Inferior parietal cortex (tissue), 1 donor: ENCODE data around the gene TMEM256.

Experiments used
- DNase-seq: peaks from one replicate; pipeline ENCODE4 v3.0.0-alpha.2; 2016; ENCODE audit errors: extremely low spot score

Gene TMEM256

DNA sequence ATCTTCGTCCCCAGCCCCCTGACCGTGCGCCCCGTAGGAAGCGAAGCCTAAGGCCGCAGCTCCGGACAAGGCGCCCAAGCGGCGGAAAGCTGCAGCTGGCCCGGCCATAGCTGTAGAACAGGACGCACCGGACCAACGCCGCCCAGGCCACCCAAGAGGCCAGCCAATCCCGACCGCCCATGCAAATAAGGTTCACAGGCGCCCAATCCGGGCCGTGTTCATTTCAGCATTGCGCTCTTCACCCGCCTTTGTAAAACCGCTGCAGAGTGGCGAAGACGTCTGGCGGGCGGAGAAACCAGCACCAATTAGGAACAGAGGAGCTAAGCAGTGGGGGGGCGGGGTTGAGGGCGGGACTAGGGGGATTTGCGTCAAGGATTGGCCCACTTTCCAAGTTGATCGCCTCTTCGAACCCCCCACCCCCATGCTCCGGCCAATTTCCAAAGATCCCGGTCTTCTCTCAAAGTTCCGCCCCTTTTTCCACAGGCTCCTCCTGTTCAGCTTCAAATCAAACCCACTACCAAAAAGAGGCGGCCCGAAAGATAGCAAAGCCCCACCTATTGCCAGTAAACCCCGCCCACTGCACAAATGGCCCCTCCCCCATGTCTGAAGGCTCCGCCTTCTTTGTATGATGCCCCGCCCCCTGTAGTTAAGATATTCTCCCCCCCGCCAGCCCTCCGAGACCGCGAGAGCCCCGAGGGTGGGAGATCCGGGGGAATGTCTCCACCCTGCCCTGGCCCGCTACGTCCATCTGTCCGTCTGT is at the start of gene TMEM256:
Gene TMEM256, minus strand, starts transcription at position 121 of the 760 bp plus-strand sequence. Its CDS starts 13 bp downstream, at position 108.
- DNase-seq, result peak; percentile 98

DNA sequence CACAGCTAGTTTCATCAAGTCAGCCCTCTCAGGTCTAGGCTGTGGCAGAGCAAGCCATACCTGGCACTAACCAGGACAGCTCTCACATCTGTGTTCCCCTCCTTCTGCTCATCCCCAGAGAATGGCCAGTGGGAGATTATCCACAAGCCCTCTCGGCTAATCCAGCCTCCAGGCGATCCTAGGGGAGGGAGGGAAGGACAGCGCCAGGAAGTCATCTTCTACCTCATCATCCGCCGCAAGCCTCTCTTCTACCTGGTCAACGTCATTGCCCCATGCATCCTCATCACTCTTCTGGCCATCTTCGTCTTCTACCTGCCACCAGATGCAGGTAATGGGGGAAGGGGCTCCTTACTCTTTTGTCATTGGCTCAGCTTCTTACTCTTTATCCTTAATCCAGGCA is 44.6 kb upstream of the TMEM256 start:
- DNase-seq, result no peak

- no peak for DNase-seq
Measured at GRCh38 chr17:7445619-7445968, 41.7 kb upstream of the TMEM256 start.

DNA sequence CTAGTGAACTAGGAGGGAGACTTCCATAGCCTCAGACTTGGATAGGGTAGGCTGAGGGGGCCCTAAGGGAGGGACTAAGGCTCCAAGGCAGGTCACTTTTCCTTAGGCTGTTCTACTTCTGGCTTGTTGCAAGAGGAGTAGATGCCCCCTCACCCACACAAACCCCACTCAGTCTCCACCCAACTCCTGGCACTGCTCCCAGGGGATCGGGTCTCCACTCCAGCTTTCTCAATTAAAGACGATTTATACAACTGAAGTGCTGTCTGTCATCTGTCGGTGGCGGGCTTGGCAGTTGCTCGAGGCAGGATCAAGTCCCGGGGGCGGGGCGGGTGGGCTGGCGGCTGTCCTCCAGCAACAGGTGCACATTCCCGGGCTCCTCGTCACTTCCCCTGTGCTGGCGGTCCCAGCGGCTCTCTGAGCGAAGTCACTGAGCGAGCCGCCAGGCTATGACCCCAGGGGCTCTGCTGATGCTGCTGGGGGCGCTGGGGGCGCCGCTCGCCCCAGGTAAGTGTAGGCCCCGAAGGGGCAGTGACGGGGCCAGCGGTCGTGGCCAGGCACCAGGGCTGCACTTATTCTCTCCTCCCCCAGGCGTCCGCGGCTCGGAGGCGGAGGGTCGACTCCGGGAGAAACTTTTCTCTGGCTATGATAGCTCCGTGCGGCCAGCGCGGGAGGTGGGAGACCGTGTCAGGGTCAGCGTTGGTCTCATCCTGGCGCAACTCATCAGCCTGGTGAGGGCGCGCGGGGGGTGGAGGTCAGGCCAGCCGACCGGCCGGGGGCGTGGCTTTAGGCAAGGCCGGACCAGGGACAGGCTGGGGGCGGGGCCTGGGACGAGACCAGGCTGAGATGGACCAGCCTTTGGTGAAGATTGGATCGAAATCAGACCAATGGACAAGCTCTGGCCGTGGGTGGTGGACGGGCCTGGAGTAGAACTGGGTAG is 41.1 kb upstream of the TMEM256 start, which contains the start of gene CHRNB1:
Gene CHRNB1, plus strand, starts transcription at position 380 of the 937 bp plus-strand sequence. Its CDS starts 67 bp downstream, at position 447.
- peak; percentile 57 for DNase-seq

DNA sequence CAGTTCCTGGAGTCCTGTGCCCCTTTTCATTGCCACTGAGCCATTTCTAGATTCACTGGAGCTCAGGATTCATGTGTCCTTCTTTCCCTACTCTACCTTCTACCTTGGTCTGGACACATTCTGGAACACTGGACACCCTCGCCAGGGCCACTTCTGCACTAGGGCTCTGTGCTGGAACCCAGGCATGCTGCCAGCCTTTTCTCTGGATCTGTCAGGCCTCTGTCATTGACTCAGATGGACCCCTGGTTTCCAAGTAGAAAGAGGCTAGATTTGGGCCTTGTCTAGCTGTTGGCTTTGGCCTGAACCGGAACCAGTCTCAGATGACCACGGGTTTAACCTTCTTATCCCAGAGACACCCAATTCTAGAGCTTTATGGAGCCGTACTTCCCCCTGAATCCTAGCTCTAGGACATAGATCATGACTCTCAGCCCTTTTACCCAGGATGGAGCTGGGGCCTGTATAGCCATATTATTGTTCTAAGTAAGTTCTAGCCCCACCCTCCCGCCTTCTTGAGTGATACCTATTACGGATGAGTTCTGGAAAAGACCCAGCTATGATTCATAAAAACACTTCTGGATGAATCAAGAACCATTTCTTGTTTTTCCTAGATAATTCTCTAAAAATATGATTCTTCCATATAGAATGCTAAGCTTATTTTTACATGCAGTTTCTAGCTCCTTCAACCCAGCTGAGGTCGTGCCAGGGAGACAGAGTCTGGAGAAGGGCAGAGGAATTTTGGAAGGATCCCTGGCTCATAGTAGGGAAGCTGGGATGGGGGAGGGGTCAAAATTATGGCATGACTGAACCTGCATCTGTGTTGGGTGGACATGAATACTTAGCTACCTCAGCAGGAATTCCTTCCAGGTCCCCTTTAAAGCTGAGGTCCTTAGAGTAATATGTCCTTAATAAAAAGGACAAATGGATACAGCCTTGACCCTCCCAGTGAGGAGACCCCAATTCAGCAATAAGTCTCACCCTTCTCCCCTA is 39.9 kb upstream of the TMEM256 start:
- DNase-seq, result no peak

DNA sequence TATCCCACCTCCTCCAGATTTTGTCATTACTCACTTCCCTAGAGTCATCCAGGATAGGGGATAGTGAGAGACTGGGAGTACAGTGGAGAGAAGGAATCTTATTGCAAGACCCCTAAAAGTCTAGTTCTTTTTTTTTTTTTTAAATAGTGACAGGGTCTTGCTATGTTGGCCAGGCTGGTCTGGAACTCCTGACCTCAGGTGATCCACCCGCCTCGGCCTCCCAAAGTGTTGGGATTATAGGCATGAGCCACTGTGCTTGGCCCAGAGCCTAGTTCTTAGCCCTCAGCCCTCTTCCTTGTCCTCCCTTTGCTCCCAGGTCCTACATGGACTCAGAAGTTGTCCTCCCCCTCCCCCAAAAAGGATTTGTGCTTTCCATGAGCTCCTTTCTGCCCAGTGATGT is 38.2 kb upstream of the TMEM256 start:
- no peak for DNase-seq

DNA sequence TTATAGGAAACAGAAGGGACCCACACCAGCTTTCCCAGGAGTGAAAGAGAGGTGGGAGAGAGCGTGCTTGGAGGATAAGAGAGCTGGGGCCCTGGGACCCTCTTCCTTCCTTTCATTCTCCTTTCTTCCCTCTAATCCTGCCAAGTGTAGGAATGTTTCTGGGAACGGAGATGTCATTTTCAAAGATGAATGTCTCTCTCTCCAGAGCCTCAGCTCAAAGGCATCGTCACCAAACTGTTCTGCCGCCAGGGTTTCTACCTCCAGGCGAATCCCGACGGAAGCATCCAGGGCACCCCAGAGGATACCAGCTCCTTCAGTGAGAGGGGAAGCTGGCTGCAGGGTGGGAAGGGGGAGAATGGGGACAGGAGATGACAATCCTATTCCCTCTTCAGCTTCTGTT is 37.4 kb upstream of the TMEM256 start:
- no peak for DNase-seq

DNA sequence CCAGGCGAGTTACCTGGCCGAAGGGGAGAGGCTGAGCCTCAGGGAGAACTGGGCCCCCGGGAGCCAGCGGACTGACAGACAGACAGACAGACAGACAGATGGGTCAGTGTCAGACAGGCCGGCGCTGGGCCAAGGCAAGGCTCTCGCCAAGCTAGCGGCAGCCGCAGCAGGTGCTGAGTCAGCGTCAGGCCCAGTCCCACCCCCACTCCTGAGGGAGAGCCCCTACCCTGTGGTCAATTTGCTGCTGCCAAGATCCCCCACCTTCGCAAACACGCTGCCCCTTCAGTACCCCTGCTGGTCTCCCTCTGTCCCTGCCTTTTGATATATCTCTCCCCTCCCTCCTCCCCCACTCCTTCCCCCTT is 36.9 kb upstream of the TMEM256 start:
- DNase-seq, result no peak

DNA sequence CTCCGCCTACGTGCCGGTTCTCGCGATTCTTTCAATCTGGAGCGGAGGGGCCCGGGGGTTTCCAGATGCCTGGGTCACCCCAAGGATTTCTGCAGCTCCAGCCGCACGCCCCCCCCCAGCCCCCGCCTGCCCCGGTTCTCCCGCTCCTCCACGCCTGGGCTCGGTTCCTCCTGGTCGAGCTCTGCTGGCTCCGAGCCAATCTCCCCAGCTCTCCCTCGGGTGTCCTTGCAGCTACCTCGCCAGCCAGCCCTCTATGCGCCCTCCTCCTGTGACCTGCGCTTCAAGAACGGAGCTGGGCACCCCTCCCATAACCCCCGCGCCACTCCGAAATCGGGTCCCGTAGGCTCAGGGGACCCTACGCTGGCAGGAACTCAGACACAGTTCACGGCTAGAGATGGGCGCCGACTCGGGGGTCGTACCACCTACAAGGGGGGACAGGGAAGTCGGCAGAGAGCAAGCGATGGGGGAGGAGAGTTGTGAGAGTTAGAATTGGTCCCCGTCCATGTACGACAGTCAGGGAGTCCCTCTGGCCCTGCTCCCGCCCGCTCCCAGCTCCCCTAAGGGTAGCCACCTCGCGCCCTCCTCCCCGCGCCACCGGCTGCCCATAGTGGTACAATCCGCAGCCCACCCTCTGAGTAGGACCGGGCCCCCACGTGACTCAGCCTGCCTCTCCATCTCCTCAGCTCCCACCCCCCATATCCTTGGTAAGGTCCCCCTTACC is 36.4 kb upstream of the TMEM256 start:
- DNase-seq, result no peak

DNA sequence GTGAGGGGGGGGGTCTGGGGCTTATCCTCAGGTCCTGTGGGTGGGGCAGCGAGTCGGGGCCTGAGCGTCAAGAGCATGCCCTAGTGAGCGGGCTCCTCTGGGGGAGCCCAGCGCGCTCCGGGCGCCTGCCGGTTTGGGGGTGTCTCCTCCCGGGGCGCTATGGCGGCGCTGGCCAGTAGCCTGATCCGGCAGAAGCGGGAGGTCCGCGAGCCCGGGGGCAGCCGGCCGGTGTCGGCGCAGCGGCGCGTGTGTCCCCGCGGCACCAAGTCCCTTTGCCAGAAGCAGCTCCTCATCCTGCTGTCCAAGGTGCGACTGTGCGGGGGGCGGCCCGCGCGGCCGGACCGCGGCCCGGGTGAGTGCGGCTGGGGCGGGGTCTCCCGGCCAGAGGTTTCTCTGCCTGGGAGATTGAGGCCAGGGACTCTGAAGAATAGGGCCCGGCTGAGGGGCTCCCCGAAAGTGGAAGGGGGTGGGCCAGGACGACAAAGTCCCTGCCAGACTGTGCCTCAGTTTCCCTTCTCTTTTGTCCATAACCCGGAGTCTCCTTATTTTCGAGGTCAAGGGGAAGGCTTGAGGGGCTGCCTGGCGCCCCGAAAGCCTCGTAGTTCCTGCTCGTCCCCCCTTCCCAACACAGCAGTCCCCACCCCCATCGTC is 35.7 kb upstream of the TMEM256 start, which contains the start of gene FGF11:
Gene FGF11, plus strand, starts transcription at position 51 of the 651 bp plus-strand sequence. Its CDS starts 109 bp downstream, at position 160.
- no peak for DNase-seq

DNA sequence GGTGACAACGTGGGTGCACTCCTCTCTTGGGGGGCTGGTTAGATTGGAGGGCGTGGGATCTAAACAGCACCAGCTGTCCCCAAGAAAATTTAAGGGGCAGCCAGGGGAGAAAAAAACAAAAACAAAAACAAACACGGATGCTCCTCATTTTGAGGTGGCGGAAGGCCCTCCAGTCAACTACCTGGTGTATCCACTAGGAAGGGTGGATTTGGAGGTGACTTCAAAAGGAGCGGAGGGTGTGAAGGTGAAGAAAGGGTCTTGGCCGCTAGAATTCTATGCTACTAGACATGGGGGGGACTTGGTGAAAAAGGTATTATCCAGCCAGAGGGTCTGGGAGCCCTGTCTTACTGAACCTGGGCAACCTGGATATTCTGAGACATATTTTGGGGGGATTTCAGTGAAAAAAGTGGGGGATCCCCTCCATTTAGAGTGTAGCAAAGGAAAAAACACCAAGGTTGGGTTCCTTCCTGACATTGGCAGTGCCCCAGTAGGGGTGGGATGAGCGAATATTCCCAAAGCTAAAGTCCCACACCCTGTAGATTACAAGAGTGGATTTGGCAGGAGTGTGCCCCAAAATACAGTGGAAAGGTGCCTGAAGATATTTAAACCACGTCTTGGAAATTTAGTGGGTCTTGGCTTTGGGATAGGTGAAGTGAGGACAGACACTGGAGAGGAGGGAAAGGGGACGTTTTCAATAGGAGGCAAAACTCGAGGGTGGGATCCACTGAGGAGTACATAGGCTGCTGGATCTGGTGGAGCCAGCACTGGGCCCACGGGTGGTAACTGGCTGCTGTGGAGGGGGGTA is 35.0 kb upstream of the TMEM256 start:
- no peak for DNase-seq

GRCh38 chr17:7437950-7438614 is 34.2 kb upstream of the TMEM256 start:
- DNase-seq, result no peak

- no peak for DNase-seq
Measured at GRCh38 chr17:7437369-7437863, 33.5 kb upstream of the TMEM256 start.

DNA sequence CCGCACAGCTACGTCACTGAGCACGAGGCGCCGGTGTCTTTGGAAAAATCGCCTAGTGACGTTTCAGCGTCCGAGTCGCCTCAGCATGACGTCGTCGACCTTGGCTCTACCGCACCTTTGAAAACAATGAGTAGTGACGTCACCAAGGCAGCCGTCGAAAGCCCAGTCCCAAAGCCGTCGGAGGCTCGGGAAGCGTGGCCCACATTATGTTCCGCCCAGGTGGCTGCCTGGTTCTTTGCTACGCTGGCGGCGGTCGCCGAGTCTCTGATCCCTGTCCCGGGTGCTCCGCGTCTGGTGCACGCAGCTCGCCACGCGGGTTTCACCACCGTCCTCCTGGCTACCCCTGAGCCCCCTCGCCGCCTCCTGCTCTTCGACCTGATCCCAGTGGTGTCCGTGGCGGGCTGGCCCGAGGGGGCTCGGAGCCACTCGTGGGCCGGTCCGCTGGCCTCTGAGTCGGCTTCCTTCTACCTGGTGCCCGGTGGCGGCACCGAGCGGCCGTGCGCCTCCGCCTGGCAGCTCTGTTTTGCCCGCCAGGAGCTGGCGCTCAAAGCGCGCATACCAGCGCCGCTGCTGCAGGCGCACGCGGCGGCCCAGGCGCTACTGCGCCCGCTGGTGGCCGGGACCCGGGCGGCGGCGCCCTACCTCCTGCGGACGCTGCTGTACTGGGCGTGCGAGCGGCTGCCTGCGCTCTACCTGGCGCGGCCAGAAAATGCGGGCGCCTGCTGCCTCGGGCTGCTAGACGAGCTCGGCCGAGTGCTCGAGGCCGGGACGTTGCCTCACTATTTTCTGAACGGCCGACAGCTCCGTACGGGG is 32.9 kb upstream of the TMEM256 start:
- DNase-seq, result peak; percentile 40

- no peak for DNase-seq
Measured at GRCh38 chr17:7435676-7436555, 32.0 kb upstream of the TMEM256 start.

DNA sequence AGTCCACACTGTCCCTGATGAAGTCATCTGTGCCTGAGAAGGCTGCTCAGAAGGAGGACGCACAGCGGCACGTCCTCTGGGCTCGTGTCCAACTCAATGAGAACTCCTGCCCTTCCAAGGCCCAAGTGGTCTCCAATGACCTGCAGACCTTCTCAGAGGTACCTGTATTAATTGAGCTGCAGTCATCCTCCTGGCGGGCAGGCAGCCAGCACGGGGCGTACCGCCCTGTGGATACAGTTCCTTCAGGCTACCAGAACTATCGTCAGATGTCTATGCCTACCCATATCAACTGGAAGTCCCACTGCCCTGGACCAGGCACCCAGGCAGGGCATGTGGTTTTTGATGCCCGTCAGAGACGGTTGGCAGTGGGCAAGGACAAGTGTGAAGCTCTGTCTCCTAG is 28.4 kb upstream of the TMEM256 start:
- DNase-seq, result no peak

GRCh38 chr17:7431231-7431630 is 27.3 kb upstream of the TMEM256 start:
- no peak for DNase-seq
